GM18519 (cell line): ENCODE results near the gene OTOGL.

Source experiments
- ATAC-seq: cut with Tn5 transposase; IDR thresholded peaks from one replicate; pipeline ENCODE4 v1.9.1; 2021; ENCODE audit warnings: mild to moderate bottlenecking, moderate library complexity; ENCODE audit not compliant: unreplicated experiment, low FRiP score

Gene OTOGL

GRCh38 chr12:80332827-80333226 lies 233.5 kb downstream of the OTOGL start:
- no peak for ATAC-seq

DNA sequence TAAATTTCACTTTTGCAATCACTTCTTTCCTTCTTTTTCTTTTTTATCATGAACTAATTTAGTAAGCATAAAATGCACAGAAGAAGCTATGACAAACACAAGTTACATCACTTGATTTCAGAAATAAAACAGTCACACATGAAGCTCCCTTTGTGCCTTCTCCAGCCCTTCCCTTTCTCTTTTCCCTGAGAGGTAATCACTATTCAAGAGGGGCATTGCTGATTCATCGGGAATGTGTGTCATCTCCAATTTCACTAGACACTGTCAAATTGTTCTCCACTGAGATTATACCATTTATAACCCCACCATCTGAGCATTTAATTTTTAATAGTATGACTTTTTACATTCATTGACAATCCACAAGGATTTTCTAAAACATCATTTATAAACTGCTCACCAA lies 253.1 kb downstream of the OTOGL start:
- no peak for ATAC-seq

DNA sequence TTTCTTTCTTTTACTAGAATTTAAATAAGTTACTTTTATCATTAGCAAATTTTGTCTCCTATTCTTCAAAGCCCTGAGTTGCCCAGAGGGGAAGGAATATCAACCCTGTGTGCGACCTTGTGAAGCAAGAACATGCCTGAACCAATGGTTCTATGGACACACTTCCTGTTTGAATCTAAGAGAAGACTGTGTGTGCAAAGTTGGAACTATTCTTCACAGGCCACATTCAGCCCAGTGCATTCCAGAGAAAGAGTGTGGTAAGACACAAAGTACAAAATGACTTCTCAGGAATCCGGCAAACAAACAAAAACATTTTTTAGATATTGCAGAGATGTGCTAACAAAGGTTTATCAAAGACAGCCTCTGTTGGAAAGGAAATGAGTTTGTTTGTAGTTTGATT lies 253.9 kb downstream of the OTOGL start:
- no peak for ATAC-seq

GRCh38 chr12:80356097-80356496 lies 256.8 kb downstream of the OTOGL start:
- peak; percentile 49 for ATAC-seq

DNA sequence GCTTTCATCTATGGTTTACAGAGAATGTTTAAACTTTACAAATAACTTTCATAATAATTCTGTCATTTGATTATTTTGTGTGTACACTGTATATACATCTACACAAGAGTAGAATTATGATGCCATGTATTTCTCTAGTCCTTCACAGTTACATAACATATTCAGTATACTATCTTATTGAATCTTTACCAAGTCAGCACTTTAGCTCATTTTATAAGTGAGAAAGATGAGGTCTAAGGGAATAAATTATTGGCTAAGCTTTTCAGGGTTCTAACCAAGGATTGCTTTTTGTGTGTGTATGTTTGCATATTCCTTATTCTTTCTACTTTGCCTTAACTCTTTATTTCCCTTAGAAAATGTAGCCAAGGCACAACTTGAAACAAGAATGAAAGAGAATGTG lies 260.4 kb downstream of the OTOGL start:
- ATAC-seq = no peak

DNA sequence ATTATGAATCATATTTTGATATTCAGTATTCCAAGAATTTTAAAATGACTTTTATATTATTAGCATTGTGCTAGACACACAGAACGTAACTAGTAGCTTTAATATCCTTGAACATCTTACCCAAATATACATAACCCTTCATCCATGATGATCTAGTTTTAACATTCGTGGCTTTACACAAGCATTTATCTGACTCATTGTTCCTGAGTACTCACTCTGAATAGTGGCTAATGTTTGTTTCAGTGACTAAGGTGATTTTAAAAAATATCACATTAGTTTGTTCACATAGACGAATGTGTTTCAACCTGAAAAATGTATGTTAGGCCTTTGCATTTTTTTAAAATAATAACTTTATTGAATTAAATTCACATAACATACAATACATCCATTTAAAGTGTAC lies 264.7 kb downstream of the OTOGL start:
- ATAC-seq = no peak

DNA sequence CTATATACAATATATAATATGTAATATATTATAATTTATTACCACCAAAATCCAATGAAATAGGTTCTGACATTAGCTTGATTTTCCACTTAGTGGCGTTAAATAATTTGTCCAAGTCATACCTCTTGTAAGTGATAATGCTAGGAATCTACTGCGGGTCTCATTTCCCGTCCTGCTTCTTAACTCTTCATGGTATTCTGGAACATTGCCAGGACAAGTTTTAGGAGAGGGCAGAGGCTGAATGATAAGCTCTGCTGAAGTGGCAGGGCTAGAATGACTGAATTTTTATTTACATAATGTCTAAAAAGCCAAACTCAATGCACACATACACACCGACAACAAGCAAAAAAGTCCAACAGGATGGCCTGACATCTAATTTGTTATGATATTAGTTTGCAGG lies 274.3 kb downstream of the OTOGL start:
- no peak for ATAC-seq

DNA sequence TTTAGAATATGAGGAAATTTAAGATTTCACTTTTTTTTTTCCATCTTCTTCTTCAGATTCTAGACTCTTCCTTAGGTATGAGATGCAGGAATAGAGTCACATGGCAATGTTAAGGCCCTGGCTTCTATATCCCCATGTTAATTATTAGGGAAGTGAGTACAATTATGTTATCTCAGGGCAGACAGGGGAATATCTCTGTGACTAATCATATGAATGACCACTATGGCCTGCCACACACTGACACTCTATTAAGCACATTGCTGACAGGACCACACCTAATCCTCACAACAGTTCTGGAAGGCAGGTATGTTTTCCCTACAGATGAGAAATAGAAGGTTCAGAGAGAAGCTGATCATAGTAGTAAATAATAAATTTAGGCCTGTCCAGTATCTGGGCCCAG lies 275.3 kb downstream of the OTOGL start:
- no peak for ATAC-seq

DNA sequence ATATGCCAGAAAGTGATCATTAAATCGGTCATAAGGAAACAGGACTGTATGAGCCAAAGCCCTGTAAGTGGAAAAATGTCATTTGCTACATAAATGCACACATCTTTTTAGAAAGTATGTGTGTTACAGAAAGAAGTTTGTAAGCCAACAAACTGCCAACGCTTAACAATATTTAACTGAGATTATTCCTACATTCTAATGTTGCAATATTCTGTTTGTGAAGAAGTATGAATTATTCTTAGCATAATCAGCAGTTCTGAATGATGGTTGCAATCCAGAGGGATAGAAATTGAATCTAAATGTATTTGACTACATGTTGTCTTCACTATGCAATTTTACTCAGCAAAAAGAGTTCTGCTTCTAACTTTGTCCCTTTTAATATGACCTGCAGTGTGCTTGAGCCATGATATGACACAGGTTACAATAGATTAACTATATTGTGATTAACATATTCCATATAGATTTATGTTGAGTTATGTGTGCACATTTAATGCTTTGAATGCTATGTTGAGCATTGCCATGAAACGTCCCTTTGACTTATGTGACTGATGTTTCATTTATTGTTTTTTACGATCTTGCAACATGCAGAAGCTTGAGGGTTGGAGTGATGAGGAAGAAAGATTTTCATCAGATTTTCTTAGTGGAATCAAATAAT lies 277.9 kb downstream of the OTOGL start:
- ATAC-seq = no peak

GRCh38 chr12:80381121-80381520 lies 281.8 kb downstream of the OTOGL start:
- ATAC-seq = no peak

GRCh38 chr12:80382254-80382653 lies 282.9 kb downstream of the OTOGL start:
- ATAC-seq = no peak

GRCh38 chr12:80400571-80400991 lies 301.2 kb downstream of the OTOGL start:
- ATAC-seq = no peak

DNA sequence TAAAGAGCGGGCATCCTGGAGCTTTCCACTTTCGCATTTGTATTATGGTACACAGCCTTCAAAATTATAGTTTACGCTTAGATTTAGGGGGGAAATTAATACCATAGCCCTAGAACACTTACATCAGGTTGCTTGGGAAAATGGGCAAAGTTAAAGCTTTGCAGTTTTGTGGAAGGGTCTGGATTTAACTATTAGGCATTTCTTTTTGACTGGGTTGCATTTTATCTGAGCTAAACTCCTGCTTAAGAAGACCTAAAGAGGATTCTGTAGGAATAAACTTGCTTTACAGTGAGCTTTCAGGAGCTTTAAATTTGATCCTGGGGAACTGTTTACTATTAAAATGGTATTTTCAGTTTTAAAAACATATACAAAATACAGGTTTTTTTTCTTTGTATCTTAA lies 301.9 kb downstream of the OTOGL start:
- ATAC-seq = no peak

DNA sequence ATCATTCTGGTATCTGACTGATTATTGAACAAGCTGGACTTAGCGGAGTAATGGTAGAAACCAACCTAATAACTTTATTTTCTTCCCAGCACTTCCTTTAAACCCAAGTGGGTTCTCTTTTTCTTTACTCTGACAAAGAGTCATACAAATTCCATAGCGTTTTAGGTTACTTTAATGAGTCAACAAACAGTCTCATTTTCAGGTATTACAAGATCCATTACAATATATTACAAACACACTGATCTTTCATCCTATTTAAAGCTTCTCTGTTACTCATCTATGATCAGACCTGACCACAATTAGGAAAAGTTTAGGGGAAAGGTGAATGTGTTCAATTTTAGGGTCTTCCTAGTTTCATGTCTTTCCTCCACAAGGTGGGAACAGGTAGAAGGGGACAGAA lies 305.3 kb downstream of the OTOGL start:
- ATAC-seq = no peak

DNA sequence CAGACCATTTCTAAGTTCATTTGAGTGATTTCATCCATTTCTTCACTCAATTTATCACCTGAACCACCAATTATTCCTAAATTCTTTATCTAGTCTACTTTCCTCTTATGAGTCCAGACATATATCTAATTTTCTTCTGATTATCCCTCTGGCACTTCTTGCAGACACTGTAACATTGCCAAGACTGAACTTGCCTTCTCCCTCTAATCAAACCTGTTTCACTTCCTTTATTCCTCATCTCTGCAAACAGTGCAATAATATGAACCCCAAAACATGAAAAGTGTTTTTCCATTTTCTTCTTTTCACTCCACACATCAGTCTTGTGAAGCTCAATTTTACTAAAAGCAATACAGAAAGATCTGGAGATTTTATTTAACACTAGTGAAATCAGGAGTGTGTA lies 306.9 kb downstream of the OTOGL start:
- ATAC-seq = no peak

DNA sequence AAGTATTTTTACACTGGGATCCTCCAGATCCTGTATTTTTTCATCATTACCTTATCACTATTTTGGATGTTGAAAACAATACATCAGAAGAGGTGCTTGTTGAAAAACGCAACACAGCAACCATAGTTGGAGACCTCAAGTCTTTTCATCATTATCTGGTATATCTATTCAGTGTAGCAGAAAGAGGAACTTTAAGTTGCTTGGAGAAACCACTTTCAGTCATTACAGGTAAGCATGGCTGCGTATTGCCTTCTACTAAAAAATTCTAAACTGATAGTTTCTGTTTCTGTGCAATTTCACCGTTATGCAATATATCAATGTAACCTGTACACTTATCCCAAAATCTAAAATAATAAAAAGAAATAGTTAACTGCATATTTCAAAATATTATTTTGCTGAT lies 312.4 kb downstream of the OTOGL start:
- ATAC-seq = peak; percentile 57

DNA sequence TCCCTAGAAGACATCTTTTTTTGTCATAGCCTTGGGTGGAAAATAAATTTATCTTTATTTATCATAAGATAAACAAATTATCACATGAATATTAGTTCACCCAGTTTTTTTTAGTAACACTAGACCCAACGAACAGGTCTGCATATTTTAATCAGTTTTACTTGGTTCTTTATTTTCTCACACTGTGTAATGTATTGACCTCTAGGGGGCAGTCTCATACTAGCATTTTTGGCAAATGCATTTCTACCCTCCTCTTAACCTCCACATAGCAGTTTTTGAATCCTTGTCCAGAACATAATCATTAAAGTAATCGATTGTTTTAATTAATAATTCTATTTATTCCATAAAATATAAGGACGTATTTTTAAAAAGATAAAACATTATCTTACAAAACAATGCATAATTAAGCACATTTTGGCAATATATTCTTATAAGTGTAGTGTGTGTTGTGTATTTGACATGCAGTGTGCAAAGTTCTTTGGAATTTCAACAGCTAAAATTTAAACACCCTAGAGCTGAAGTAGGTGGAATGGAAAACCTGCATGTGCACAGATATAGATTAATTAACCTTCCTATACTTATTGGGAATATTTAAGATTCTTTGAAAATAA lies 313.1 kb downstream of the OTOGL start:
- peak; percentile 65 for ATAC-seq

- no peak for ATAC-seq
Measured at GRCh38 chr12:80413462-80413861, 314.1 kb downstream of the OTOGL start.

GRCh38 chr12:80415466-80415865 lies 316.1 kb downstream of the OTOGL start:
- no peak for ATAC-seq

DNA sequence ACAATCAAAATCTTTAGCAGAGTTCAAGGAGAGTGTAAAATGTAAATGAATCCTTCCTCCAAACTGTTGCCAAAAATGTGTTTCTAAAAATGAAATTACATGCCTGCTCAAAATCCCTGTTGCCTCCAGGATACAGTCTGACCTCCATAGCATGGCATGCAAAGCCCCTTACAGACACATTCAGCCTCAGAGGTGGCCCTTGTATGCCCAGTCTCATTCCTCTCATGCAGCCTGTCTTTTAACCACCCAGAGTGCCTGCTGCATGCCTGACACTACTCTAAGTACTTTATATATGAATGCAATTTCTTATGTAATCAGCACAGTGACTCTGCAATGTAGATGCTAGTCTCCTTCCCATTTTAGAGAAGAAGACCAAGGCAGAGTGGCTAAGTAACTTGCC lies 320.3 kb downstream of the OTOGL start:
- no peak for ATAC-seq

GRCh38 chr12:80420075-80420474 lies 320.7 kb downstream of the OTOGL start:
- ATAC-seq = no peak

- ATAC-seq = no peak
Measured at GRCh38 chr12:80422550-80422949, 323.2 kb downstream of the OTOGL start.
